Fibroblast of lung (primary cell): ENCODE results near the gene JAG1. TPM values are rescaled to one million over a fixed set of nuclear protein-coding genes. Genes with fewer than 3 reads are reported as not detected.

ENCODE experiments used
- DNase-seq, 2 donors: peaks; one replicate each; pipeline versions ENCODE4 v3.0.0 to v3.0.0-alpha.2; 2010; ENCODE audit warnings: low read depth in 2 of 2
- H2AFZ ChIP-seq: 2 replicates; pipeline ENCODE4 v1.5.1; 2012; ENCODE audit warnings: low read length, control low read depth, inconsistent platforms
- H3K27ac ChIP-seq: 2 replicates; pipeline ENCODE4 v1.5.1; 2011; ENCODE audit warnings: low read length, control low read depth; ENCODE audit not compliant: insufficient read depth
- H3K27me3 ChIP-seq: 2 replicates; pipeline ENCODE4 v1.5.1; 2011; ENCODE audit warnings: mild to moderate bottlenecking, low read length; ENCODE audit not compliant: control insufficient read depth, insufficient read depth
- H3K36me3 ChIP-seq: 2 replicates; pipeline ENCODE4 v1.5.1; 2011; ENCODE audit warnings: low read length; ENCODE audit not compliant: control insufficient read depth, insufficient read depth
- H3K4me1 ChIP-seq: 2 replicates; pipeline ENCODE4 v1.5.1; 2011; ENCODE audit warnings: low read length; ENCODE audit not compliant: control insufficient read depth, insufficient read depth; ENCODE audit errors: extremely low read depth
- H3K4me2 ChIP-seq: 2 replicates; pipeline ENCODE4 v1.5.1; 2011; ENCODE audit warnings: low read length, control low read depth; ENCODE audit not compliant: insufficient read depth; ENCODE audit errors: extremely low read depth
- H3K4me3 ChIP-seq, 4 experiments: fragments of 200-600 bp in 1 of 4; sonication (generic) in 1 of 4; replicated peaks in 1 of 4; 2 replicates each; pipeline ENCODE4 v1.5.1; 2011 to 2016; ENCODE audit warnings: low read length in 4 of 4, low read depth in 3 of 4, mild to moderate bottlenecking in 3 of 4, control low read depth in 2 of 4, inconsistent platforms in 1 of 4, mixed read lengths in 1 of 4; ENCODE audit not compliant: insufficient read depth in 1 of 4; ENCODE audit errors: control extremely low read depth in 1 of 4
- H3K79me2 ChIP-seq: 2 replicates; pipeline ENCODE4 v1.5.1; 2012; ENCODE audit warnings: mild to moderate bottlenecking, low read length, inconsistent platforms; ENCODE audit not compliant: control insufficient read depth, insufficient read depth
- H3K9ac ChIP-seq: 2 replicates; pipeline ENCODE4 v1.5.1; 2011; ENCODE audit warnings: mild to moderate bottlenecking, low read length, control low read depth; ENCODE audit not compliant: insufficient read depth
- H3K9me3 ChIP-seq: 2 replicates; pipeline ENCODE4 v1.5.1; 2012; ENCODE audit warnings: low read depth, low read length; ENCODE audit not compliant: control insufficient read depth, insufficient read depth
- H4K20me1 ChIP-seq: 2 replicates; pipeline ENCODE4 v1.5.1; 2011; ENCODE audit warnings: low read length; ENCODE audit not compliant: control insufficient read depth, insufficient read depth; ENCODE audit errors: extremely low read depth
- EZH2 ChIP-seq: IDR thresholded peaks from 2 replicates; pipeline ENCODE4 v1.5.1; 2012; ENCODE audit warnings: low read length, control low read depth, mild to moderate bottlenecking; ENCODE audit errors: missing control alignments
- polyA plus RNA-seq, 2 donors: library from polyadenylated mRNA; depleted of rRNA in 1 of 2; stranded (reverse) in 1 of 2; unstranded in 1 of 2; fragments of >200 nt; gene quantifications; 2 replicates each; pipeline ENCODE4 v1.2.1, GENCODE V29; 2011 to 2012; ENCODE audit warnings: missing spikeins in 1 of 2
- total RNA-seq: library from RNA; depleted of rRNA; stranded (reverse); fragments of >200 nt; gene quantifications from 2 replicates; pipeline ENCODE4 v1.2.1, GENCODE V29; 2014
- TF ChIP-seq, protein P1 (sequence below), 2 donors: IDR thresholded peaks in 1 of 2; conservative IDR thresholded peaks in 1 of 2; 1 replicate in 1 of 2; 2 replicates in 1 of 2; pipeline ENCODE4 v1.5.1; 2011 to 2012; ENCODE audit warnings: low read length in 2 of 2, control low read depth in 1 of 2, inconsistent platforms in 1 of 2, low read depth in 1 of 2, mild to moderate bottlenecking in 1 of 2

The JAG1 gene
- total and polyA plus RNA-seq, 2 donors (not counting 1 experiment from before 2014, with no cell fraction given) = 16.3 to 57.3 TPM

DNA sequence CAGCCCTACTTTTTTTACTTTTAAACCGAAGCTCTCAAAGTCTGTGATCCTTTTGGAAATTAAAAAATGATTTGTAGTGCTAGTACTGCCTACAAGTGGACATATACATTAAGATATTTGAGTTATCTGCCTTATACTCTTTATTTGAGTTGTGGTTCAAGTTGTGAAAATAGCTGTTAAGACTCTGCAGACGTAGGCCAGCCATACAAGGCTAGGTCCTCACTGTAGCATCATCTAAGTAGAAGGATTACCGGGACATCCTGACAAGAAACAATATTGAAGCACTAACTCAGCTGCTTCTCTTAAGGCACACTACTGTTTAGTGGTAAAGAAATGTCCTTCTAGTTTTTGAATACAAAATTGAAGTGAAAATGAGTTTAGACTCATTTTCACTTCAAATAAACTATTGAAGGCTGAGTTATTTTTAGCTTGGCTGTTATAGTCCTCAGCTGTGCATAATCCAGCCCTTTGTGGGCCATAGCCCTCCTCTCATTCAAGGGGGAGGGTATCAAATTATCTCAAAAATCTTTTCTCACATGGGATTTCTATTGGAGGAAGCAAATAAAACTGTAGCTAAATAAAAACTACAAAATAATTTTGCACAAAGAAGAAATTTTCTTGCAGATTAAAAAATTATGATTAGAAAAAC is 68.1 kb downstream of the JAG1 start:
- TF ChIP-seq EZH2 = no peak
- TF ChIP-seq, protein P1, sequence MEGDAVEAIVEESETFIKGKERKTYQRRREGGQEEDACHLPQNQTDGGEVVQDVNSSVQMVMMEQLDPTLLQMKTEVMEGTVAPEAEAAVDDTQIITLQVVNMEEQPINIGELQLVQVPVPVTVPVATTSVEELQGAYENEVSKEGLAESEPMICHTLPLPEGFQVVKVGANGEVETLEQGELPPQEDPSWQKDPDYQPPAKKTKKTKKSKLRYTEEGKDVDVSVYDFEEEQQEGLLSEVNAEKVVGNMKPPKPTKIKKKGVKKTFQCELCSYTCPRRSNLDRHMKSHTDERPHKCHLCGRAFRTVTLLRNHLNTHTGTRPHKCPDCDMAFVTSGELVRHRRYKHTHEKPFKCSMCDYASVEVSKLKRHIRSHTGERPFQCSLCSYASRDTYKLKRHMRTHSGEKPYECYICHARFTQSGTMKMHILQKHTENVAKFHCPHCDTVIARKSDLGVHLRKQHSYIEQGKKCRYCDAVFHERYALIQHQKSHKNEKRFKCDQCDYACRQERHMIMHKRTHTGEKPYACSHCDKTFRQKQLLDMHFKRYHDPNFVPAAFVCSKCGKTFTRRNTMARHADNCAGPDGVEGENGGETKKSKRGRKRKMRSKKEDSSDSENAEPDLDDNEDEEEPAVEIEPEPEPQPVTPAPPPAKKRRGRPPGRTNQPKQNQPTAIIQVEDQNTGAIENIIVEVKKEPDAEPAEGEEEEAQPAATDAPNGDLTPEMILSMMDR (conservative IDR thresholded peaks at IDR 0.05 in 1 of 2, IDR thresholded peaks at IDR 0.05 in 1 of 2; ENCODE audit: low read depth in 1 of 2, low read length in 2 of 2) = no peak
- Histone ChIP-seq H3K27ac (peak overlapping the region; percentile 42), H2AFZ (no peak overlapping the region), H3K4me2 (no peak overlapping the region), H4K20me1 (no peaks in the 10 kb centered on the region), H3K36me3 (no peaks in the 10 kb centered on the region), H3K79me2 (no peaks in the 10 kb centered on the region), H3K27me3 (no peaks in the 10 kb centered on the region), H3K9me3 (no peaks in the 10 kb centered on the region), H3K4me1 (peaks cover 36% of the 10 kb centered on the region), H3K4me3 (no peak overlapping the region), H3K9ac (no peak overlapping the region)
- no peak for DNase-seq

GRCh38 chr20:10604865-10605440 is 68.8 kb downstream of the JAG1 start:
- Histone ChIP-seq H3K27me3 (no peaks in the 10 kb centered on the region), H3K4me1 (peaks cover 30% of the 10 kb centered on the region), H3K79me2 (no peaks in the 10 kb centered on the region), H3K4me2 (no peak overlapping the region), H4K20me1 (no peaks in the 10 kb centered on the region), H2AFZ (no peak overlapping the region), H3K27ac (peak overlapping the region; percentile 42), H3K36me3 (no peaks in the 10 kb centered on the region), H3K9me3 (no peaks in the 10 kb centered on the region), H3K9ac (no peak overlapping the region), H3K4me3 (no peak overlapping the region)
- TF ChIP-seq, protein P1 (conservative IDR thresholded peaks at IDR 0.05 in 1 of 2, IDR thresholded peaks at IDR 0.05 in 1 of 2; ENCODE audit: low read depth in 1 of 2, low read length in 2 of 2) = no peak
- no peak for TF ChIP-seq EZH2
- DNase-seq = no peak

GRCh38 chr20:10603971-10604864 is 69.6 kb downstream of the JAG1 start:
- Histone ChIP-seq H3K4me2 (peak overlapping the region; percentile 70), H2AFZ (peak overlapping the region; percentile 37), H3K27me3 (no peaks in the 10 kb centered on the region), H4K20me1 (no peaks in the 10 kb centered on the region), H3K9me3 (no peaks in the 10 kb centered on the region), H3K4me1 (peaks cover 25% of the 10 kb centered on the region), H3K4me3 (no peak overlapping the region), H3K9ac (no peak overlapping the region), H3K27ac (peak overlapping the region; percentile 72), H3K36me3 (no peaks in the 10 kb centered on the region), H3K79me2 (no peaks in the 10 kb centered on the region)
- peak; percentile 93 to 96 for DNase-seq
- TF ChIP-seq, protein P1 (conservative IDR thresholded peaks at IDR 0.05 in 1 of 2, IDR thresholded peaks at IDR 0.05 in 1 of 2; ENCODE audit: low read depth in 1 of 2, low read length in 2 of 2) = no peak
- no peak for TF ChIP-seq EZH2
